Measurements from ENCODE around the gene PRM2. TPM values are rescaled to one million over a fixed set of nuclear protein-coding genes. Genes with fewer than 3 reads are reported as not detected.
A peak's percentile ranks its signal among the peaks of the same experiment; 100 is the strongest.

Gene PRM2
- total and polyA plus RNA-seq, 3 experiments from 2014 or later = not detected

GRCh38 chr16:11248133-11248532 is 28.1 kb downstream of the PRM2 start:
- Histone ChIP-seq H3K4me1 (ENCODE audit: insufficient read depth, low read length) (peaks cover 23% of the 10 kb centered on the region), H3K27me3 (ENCODE audit: insufficient read depth, low read length, poor library complexity, severe bottlenecking) (no peaks in the 10 kb centered on the region), H3K27ac (ENCODE audit: low read depth, low read length) (no peak overlapping the region), H3K9me3 (ENCODE audit: low read length) (no peaks in the 10 kb centered on the region), H3K4me3 (ENCODE audit: low read length) (no peak overlapping the region), H3K36me3 (ENCODE audit: insufficient read depth, low read length) (no peaks in the 10 kb centered on the region)
- H3K9me3 Mint-ChIP-seq = no peaks in the 10 kb centered on the region
- CTCF ChIA-PET = no interaction called here
- H3K4me1 Mint-ChIP-seq = peaks cover 22 to 31% (median 27%) of the 10 kb centered on the region in 3 donors
- peaks cover 0 to 6% of the 10 kb centered on the region in 2 donors for H3K27me3 Mint-ChIP-seq
- H3K36me3 Mint-ChIP-seq = peaks cover 0 to 6% (median 3%) of the 10 kb centered on the region in 3 donors
- H3K4me3 Mint-ChIP-seq = no peak overlapping the region
- POLR2A ChIA-PET = no interaction called here
- DNase-seq = no peak
- peak overlapping the region in 1 of 8 donors; percentile 42 for H3K27ac Mint-ChIP-seq

- Mint-ChIP-seq H3K4me3 (no peak overlapping the region), H3K36me3 (peaks cover 0 to 4% (median 3%) of the 10 kb centered on the region in 3 donors), H3K4me1 (peaks cover 6 to 11% (median 10%) of the 10 kb centered on the region in 3 donors), H3K27ac (peak overlapping the region in 1 of 8 donors; percentile 50), H3K27me3 (peaks cover 0 to 1% of the 10 kb centered on the region in 2 donors), H3K9me3 (no peaks in the 10 kb centered on the region)
- no peak overlapping the region for H3K27ac ChIP-seq (ENCODE audit: low read depth, low read length)
- H3K9me3 ChIP-seq (ENCODE audit: low read length) = no peaks in the 10 kb centered on the region
- no peaks in the 10 kb centered on the region for H3K36me3 ChIP-seq (ENCODE audit: insufficient read depth, low read length)
- ChIA-PET CTCF (interaction anchor here (2.2 kb wide), 1 partner anchor 9 kb away, joined by 16 read pairs; the partner anchor contains the start of gene SOCS1), POLR2A (no interaction called here)
- H3K4me1 ChIP-seq (ENCODE audit: insufficient read depth, low read length) = peaks cover 3% of the 10 kb centered on the region
- DNase-seq = no peak
- no peak overlapping the region for H3K4me3 ChIP-seq (ENCODE audit: low read length)
- H3K27me3 ChIP-seq (ENCODE audit: insufficient read depth, low read length, poor library complexity, severe bottlenecking) = no peaks in the 10 kb centered on the region
These were observed 30.3 kb downstream of the PRM2 start for GRCh38 chr16:11245988-11246387.

- peak overlapping the region in 1 of 8 donors; percentile 33 for H3K27ac Mint-ChIP-seq
- no peaks in the 10 kb centered on the region for H3K27me3 ChIP-seq (ENCODE audit: insufficient read depth, low read length, poor library complexity, severe bottlenecking)
- no peaks in the 10 kb centered on the region for H3K36me3 ChIP-seq (ENCODE audit: insufficient read depth, low read length)
- no peak overlapping the region for H3K4me3 ChIP-seq (ENCODE audit: low read length)
- H3K4me1 ChIP-seq (ENCODE audit: insufficient read depth, low read length) = peaks cover 8% of the 10 kb centered on the region
- H3K27ac ChIP-seq (ENCODE audit: low read depth, low read length) = no peak overlapping the region
- H3K36me3 Mint-ChIP-seq = no peaks in the 10 kb centered on the region
- no peak for DNase-seq
- peaks cover 0 to 1% of the 10 kb centered on the region in 2 donors for H3K27me3 Mint-ChIP-seq
- peaks cover 6 to 17% (median 6%) of the 10 kb centered on the region in 3 donors for H3K4me1 Mint-ChIP-seq
- peak overlapping the region in 1 of 7 donors; percentile 78 for H3K4me3 Mint-ChIP-seq
- POLR2A ChIA-PET = no interaction called here
- H3K9me3 ChIP-seq (ENCODE audit: low read length) = no peaks in the 10 kb centered on the region
- H3K9me3 Mint-ChIP-seq = no peaks in the 10 kb centered on the region
- CTCF ChIA-PET = interaction anchor here (2.2 kb wide), 1 partner anchor 10 kb away, joined by 16 read pairs; the partner anchor contains the start of gene SOCS1
These were observed 31.0 kb downstream of the PRM2 start for GRCh38 chr16:11245222-11245737.

GRCh38 chr16:11242658-11243057 is 33.6 kb downstream of the PRM2 start:
- Mint-ChIP-seq H3K4me3 (no peak overlapping the region), H3K9me3 (no peaks in the 10 kb centered on the region), H3K27me3 (peaks cover 0 to 1% of the 10 kb centered on the region in 2 donors), H3K4me1 (peaks cover 4 to 24% (median 7%) of the 10 kb centered on the region in 3 donors), H3K27ac (no peak overlapping the region), H3K36me3 (no peaks in the 10 kb centered on the region)
- no peak overlapping the region for H3K27ac ChIP-seq (ENCODE audit: low read depth, low read length)
- no peak overlapping the region for H3K4me3 ChIP-seq (ENCODE audit: low read length)
- CTCF ChIA-PET = no interaction called here
- DNase-seq = no peak
- H3K27me3 ChIP-seq (ENCODE audit: insufficient read depth, low read length, poor library complexity, severe bottlenecking) = no peaks in the 10 kb centered on the region
- H3K4me1 ChIP-seq (ENCODE audit: insufficient read depth, low read length) = peaks cover 13% of the 10 kb centered on the region
- no peaks in the 10 kb centered on the region for H3K9me3 ChIP-seq (ENCODE audit: low read length)
- no peaks in the 10 kb centered on the region for H3K36me3 ChIP-seq (ENCODE audit: insufficient read depth, low read length)
- POLR2A ChIA-PET = no interaction called here

GRCh38 chr16:11241480-11242204 is 34.6 kb downstream of the PRM2 start:
- H3K4me1 Mint-ChIP-seq = peaks cover 4 to 24% (median 7%) of the 10 kb centered on the region in 3 donors
- Histone ChIP-seq H3K4me1 (ENCODE audit: insufficient read depth, low read length) (peaks cover 13% of the 10 kb centered on the region), H3K9me3 (ENCODE audit: low read length) (no peaks in the 10 kb centered on the region), H3K27me3 (ENCODE audit: insufficient read depth, low read length, poor library complexity, severe bottlenecking) (no peaks in the 10 kb centered on the region), H3K4me3 (ENCODE audit: low read length) (no peak overlapping the region), H3K27ac (ENCODE audit: low read depth, low read length) (no peak overlapping the region), H3K36me3 (ENCODE audit: insufficient read depth, low read length) (no peaks in the 10 kb centered on the region)
- ChIA-PET POLR2A (interaction anchor here (1.1 to 1.2 kb wide), 2 partner anchors 13 to 16 kb away, joined by 3 to 10 read pairs; no protein-coding TSS in a partner anchor), CTCF (interaction anchor here (1.4 to 1.5 kb wide), 2 partner anchors 11 to 13 kb away, joined by 4 to 5 read pairs; no protein-coding TSS in a partner anchor)
- H3K36me3 Mint-ChIP-seq = no peaks in the 10 kb centered on the region
- H3K27me3 Mint-ChIP-seq = peaks cover 0 to 1% of the 10 kb centered on the region in 2 donors
- H3K27ac Mint-ChIP-seq = no peak overlapping the region
- H3K9me3 Mint-ChIP-seq = no peaks in the 10 kb centered on the region
- no peak overlapping the region for H3K4me3 Mint-ChIP-seq
- DNase-seq = no peak

GRCh38 chr16:11240636-11241473 is 35.4 kb downstream of the PRM2 start:
- peak overlapping the region in 5 of 7 donors; percentile 8 to 53 (median 41) for H3K4me3 Mint-ChIP-seq
- peak overlapping the region in 4 of 8 donors; percentile 26 to 84 (median 34) for H3K27ac Mint-ChIP-seq
- no peak overlapping the region for H3K4me3 ChIP-seq (ENCODE audit: low read length)
- no peaks in the 10 kb centered on the region for H3K9me3 ChIP-seq (ENCODE audit: low read length)
- no peak overlapping the region for H3K27ac ChIP-seq (ENCODE audit: low read depth, low read length)
- H3K36me3 Mint-ChIP-seq = no peaks in the 10 kb centered on the region
- no peaks in the 10 kb centered on the region for H3K27me3 ChIP-seq (ENCODE audit: insufficient read depth, low read length, poor library complexity, severe bottlenecking)
- no peaks in the 10 kb centered on the region for H3K9me3 Mint-ChIP-seq
- no peak for DNase-seq
- peaks cover 4 to 24% (median 7%) of the 10 kb centered on the region in 3 donors for H3K4me1 Mint-ChIP-seq
- ChIA-PET CTCF (interaction anchor here (1.4 to 1.5 kb wide), 2 partner anchors 11 to 14 kb away, joined by 4 to 5 read pairs; no protein-coding TSS in a partner anchor), POLR2A (interaction anchor here (1.1 to 1.2 kb wide), 2 partner anchors 14 to 15 kb away, joined by 3 to 10 read pairs; no protein-coding TSS in a partner anchor)
- peaks cover 0 to 1% of the 10 kb centered on the region in 2 donors for H3K27me3 Mint-ChIP-seq
- H3K4me1 ChIP-seq (ENCODE audit: insufficient read depth, low read length) = peaks cover 13% of the 10 kb centered on the region
- H3K36me3 ChIP-seq (ENCODE audit: insufficient read depth, low read length) = no peaks in the 10 kb centered on the region

GRCh38 chr16:11239644-11240632 is 36.3 kb downstream of the PRM2 start:
- Histone ChIP-seq H3K4me3 (ENCODE audit: low read length) (no peak overlapping the region), H3K9me3 (ENCODE audit: low read length) (no peaks in the 10 kb centered on the region), H3K27me3 (ENCODE audit: insufficient read depth, low read length, poor library complexity, severe bottlenecking) (no peaks in the 10 kb centered on the region), H3K4me1 (ENCODE audit: insufficient read depth, low read length) (peaks cover 19% of the 10 kb centered on the region), H3K27ac (ENCODE audit: low read depth, low read length) (no peak overlapping the region), H3K36me3 (ENCODE audit: insufficient read depth, low read length) (no peaks in the 10 kb centered on the region)
- peaks cover 8 to 21% (median 9%) of the 10 kb centered on the region in 3 donors for H3K4me1 Mint-ChIP-seq
- DNase-seq = no peak
- H3K4me3 Mint-ChIP-seq = peak overlapping the region in 1 of 7 donors; percentile 53
- H3K27ac Mint-ChIP-seq = peak overlapping the region in 3 of 8 donors; percentile 23 to 51 (median 26)
- no peaks in the 10 kb centered on the region for H3K9me3 Mint-ChIP-seq
- H3K27me3 Mint-ChIP-seq = peaks cover 0 to under 1% of the 10 kb centered on the region in 2 donors
- POLR2A ChIA-PET = interaction anchor here (1.1 kb wide), 1 partner anchor 15 kb away, joined by 10 read pairs; no protein-coding TSS in a partner anchor
- H3K36me3 Mint-ChIP-seq = no peaks in the 10 kb centered on the region
- CTCF ChIA-PET = interaction anchor here (1.4 to 1.9 kb wide), 3 partner anchors 12 to 15 kb away, joined by 4 to 5 read pairs (median 4); no protein-coding TSS in a partner anchor
